Gastrocnemius medialis (tissue), 4 donors: ENCODE data around the gene FKBP5.
A peak's percentile ranks its signal among the peaks of the same experiment; 100 is the strongest.

Experiments
- CTCF ChIP-seq, 5 experiments: fragments of 450-650 bp in 3 of 5; fragments of 200-600 bp in 2 of 5; sonication (generic) in 2 of 5; IDR thresholded peaks in 4 of 5; conservative IDR thresholded peaks in 1 of 5; 1 replicate in 4 of 5; 2 replicates in 1 of 5; pipeline ENCODE4 v1.5.1; 2016 to 2019; ENCODE audit warnings: antibody characterized with exemption in 5 of 5, mild to moderate bottlenecking in 3 of 5, moderate library complexity in 3 of 5
- POLR2A ChIP-seq, 2 donors: fragments of 450-650 bp; IDR thresholded peaks; one replicate each; pipeline ENCODE4 v1.6.1; 2017; ENCODE audit warnings: antibody characterized with exemption in 2 of 2, mild to moderate bottlenecking in 2 of 2, moderate library complexity in 2 of 2

DNA sequence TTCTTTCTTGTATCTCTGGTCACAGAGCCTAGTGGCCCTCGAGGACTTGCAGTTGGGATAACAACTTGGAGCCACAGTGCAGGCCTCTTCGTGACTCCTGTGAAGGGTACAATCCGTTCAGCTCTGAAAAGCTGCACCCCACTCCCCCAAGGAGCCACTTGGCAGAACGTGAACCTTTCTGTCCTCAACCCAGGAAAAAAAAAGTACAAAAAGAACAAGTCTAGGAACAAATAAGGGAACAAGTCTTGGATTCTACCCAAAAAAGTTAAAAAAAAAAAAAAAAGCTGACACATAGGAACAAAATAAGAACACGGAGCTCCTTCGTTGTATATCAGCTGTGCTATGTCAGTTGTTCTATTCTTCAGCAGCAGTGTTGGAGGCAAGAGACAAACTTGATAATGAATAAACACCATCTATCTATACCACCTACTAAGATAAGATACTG lies 98.1 kb downstream of the FKBP5 start:
- no peak for TF ChIP-seq CTCF (IDR thresholded peaks at IDR 0.05 in 4 of 5, conservative IDR thresholded peaks at IDR 0.05 in 1 of 5)
- peak; percentile 36 to 73 for TF ChIP-seq POLR2A (IDR thresholded peaks at IDR 0.05)
